GM18861 (cell line): ENCODE results near the gene PFDN2.

Experiments
- ATAC-seq: cut with Tn5 transposase; IDR thresholded peaks from one replicate; pipeline ENCODE4 v1.9.1; 2021; ENCODE audit not compliant: unreplicated experiment

PFDN2 gene

DNA sequence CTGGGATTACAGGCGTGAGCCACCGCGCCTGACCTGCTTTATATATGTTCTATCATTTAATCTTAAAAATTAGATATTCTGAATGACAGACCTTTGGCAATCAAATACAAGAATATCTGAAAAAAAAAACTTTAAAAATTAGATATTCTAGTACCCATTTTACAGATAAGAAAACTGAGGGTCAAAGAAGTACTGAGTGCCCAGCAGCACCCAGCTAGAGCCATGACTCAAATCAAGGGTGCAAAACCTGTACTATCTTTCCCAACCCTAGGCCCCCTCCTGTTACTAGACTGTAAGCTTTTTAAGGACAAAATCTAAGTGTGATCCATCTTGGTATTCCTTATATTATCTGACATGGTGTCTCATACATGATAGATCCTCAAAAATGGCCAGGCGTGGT lies 56.4 kb downstream of the PFDN2 start:
- ATAC-seq = no peak

DNA sequence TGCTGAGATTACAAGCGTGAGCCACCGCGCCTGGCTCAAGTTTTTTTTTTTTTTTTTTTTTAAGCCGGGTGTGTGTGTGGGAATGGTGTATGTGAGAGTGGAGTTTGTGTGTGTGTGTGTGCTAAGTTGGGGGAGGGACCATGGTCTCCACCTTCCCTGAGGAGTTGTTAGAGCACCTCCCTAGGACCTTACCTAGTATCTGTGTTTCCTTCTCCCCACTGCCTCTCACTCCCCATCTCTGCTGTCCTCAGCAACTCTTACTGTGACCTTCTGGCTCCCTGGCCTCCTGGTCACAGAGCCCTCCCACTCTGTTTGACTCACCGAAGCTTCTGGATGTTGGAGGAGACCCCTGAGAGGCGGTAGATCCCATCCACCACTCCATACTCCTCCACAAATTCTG lies 58.5 kb downstream of the PFDN2 start:
- no peak for ATAC-seq

- ATAC-seq = no peak
These were observed 63.0 kb downstream of the PFDN2 start for GRCh38 chr1:161054805-161055204.

- ATAC-seq = no peak
These were observed 63.6 kb downstream of the PFDN2 start for GRCh38 chr1:161054232-161054631.

DNA sequence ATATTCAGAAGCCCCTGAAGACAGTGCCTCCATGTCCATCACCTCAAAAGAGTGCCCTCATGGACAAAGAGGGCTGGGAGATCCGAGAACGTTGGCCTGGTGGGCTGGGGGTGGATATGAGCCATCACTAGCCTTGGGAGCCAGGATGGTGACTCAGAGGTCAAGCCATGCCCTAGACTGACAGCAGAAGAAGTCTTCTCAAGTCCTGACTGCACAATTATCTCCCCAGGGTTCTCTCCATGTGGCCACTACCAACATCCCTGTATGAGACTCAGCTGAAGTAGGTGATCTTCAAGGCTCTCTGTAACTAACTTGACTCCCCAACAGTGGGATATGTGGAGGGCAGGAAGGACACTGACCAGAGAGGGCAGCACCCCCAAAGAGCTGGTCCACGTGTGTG lies 64.9 kb downstream of the PFDN2 start:
- no peak for ATAC-seq

DNA sequence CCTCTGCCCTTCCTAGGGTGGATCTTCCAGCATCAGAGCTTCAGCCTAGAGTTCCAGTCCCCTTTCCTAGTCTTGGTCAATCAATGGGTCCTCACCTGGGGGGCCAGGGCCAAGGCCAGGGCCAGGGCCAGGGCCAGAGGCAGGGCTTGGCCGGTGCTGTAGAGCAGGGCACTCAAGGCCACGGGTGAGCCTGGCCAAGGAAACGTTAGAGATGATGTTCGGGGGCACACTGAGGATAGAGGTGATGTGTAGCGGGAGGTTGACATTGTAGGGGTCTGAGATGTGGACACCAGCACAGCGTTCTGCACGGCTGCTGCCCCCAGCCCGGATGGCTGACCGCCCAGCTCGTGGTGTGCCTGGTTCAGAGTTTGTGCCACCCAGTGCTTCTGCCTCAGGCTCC lies 66.6 kb downstream of the PFDN2 start:
- no peak for ATAC-seq
